ENCODE data around the gene HBZ.
A peak's percentile ranks its signal among the peaks of the same experiment; 100 is the strongest.
"Not testable (repeated sequence)": the region's sequence is repeated elsewhere in the genome, so short reads cannot be mapped to it uniquely, and the experiment has no call there.

HBZ gene

DNA sequence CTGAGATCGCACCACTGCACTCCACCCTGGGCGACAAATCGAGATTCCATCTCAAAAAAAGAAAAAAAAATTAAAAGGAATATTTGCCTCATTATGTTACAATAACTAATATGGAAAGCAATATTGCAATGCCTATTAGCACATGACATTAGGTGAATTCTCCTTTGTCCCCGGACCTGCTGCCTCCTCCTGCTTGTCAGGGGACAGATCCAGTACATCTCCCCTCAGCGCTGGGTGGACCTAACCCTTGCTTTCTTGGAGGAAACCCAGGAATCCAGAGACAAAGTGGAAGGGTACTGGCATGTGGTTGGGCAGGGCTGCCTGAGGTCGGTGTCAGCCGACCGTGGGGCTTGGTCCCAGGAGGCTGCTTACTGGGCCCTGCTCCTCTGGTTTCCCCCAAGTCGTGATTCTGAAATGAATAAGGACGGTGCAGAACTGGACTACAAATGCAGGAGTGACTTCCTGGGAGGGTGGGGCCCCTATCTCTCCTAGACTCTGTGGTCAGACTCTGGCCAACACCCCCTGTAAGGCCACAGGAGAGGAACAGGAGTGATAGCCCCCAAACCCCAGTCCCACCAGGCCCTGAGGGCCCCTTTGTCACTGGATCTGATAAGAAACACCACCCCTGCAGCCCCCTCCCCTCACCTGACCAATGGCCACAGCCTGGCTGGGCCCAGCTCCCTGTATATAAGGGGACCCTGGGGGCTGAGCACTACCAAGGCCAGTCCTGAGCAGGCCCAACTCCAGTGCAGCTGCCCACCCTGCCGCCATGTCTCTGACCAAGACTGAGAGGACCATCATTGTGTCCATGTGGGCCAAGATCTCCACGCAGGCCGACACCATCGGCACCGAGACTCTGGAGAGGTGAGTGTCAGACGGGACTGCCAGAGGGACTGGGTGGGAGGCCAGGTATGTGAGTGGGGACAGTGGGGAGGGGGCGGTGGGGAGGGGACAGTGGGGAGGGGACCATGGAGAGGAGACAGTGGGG lies at the start of gene HBZ:
Gene HBZ (plus strand): TSS at position 504 of the 988 bp plus-strand sequence. CDS start 266 bp downstream, at position 770.
- DNase-seq (ENCODE audit: low read depth in 2 of 2), result no peak

DNA sequence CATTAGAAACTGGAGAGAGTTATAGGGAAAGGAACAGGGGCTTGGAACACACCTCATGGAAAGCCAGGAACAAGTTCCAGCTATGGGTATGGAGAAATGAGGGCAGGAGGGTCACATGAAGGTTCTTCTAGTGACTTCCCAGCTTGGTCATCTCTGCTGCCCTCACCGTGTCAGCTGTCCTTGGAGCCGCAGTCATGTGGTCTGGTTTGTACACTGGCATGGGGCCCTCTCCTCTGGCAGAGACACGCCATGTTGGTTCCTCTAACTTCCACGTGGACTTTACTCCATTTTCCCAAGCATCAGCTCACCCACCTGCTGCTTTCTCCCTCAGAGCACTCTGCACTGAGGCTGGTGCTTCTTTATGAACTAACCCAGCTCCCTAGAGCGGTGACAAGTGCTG lies 48.1 kb upstream of the HBZ start:
- DNase-seq (ENCODE audit: low read depth in 2 of 2), result no peak

DNA sequence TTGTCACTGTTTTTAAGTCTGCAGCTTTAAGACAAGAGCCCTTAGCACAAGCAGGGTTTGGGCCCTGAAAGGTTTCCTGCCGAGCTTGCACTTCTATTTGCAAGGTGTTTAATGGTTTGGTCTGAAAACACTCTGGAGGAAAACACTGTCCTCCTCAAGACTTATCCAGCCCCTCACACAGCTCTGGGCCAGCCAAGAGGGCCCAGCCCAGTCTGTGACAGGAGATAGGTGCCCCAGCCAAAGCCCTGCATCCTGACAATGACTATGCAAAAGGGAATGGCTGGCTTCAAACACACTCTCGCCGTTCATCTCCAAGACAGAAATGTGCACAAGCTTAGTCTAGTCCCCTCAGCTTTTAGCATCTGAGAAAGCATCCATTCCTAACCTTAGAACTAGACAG lies 47.5 kb upstream of the HBZ start:
- DNase-seq (ENCODE audit: low read depth in 2 of 2), result no peak

DNA sequence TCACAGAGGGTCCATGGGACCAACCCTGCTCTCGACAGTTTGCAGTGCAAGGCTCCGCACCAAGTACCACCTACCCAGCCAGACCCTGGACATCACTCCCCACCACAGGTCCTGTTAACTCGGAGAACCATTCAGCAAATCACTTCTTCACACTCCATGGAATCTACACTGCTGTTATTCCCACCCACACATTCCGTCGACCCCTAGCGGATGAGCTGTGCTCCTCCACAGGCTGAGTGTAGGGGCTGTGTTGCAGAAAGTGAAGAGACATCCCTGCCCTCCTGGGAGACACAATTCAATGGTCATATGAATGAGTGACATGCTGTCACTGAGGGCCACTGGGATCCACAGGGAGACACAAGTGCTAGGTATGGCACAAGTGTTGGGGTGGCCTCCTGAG lies 46.9 kb upstream of the HBZ start:
- DNase-seq (ENCODE audit: low read depth in 2 of 2), result no peak

DNA sequence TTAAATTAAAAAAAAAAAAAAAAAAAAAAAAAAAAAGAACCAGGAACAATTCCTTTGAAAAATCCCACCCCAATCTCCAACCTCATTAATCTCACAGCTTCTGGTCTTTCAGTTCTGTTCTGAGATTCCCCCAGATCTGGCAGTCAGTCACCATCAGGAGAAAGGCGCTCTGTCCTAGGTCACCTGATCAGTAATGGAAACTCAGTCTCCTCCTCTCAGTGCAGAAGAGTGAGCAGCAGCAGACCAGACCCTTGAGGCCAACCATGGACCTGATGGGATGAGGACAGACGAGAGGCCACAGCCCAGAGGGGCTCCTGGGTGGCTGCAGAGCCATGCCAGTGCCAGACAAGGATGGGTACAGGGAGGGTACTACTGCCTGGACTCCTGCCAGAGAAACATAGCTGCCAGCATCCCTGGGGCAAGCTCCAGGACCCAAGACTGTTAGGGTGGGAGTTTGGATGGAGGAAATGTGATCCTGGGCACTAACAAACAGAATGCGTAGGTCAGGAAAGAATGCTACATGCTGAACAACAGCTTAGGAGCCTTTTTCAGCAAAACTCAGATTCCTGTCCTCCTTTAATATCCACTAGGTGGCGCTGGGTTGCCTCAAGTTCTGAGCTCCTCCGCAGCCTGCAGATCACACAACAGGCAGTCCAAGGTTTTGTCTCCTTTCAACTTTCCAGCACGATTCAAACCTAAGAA lies 45.7 kb upstream of the HBZ start:
- peak; percentile 27 to 39 for DNase-seq (ENCODE audit: low read depth in 2 of 2)

DNA sequence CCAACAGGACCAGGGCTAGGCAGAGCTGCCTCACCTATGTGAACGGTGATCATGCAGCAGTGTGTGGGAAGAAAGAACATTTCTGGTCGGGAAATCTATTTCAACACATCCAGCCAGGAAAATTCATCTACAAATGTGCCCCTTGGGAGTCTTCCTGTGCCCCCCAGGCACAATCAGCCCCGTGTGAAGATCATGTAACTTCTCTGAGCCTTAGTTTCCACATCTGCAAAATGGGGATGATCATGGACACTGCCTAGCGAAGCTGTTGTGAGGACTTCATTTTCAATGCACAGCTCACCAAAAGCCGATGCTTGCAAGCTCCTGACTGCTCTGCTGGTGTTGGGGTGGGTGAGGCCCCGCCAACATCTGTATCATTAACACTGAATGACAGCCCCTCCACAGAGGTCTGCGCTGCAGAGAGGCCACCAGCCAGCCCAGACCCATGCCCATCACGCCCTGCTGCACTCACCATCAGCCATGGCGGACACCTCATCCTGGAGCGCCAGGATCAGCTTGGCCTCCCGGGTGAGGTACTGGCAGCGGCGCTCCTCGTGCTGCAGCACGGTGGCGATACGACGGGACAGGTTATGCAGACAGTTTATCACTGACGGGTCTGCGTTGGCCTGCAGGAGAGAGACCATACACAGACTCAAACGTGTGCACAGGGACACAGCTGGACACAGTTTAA lies 40.1 kb upstream of the HBZ start:
- no peak for DNase-seq (ENCODE audit: low read depth in 2 of 2)

DNA sequence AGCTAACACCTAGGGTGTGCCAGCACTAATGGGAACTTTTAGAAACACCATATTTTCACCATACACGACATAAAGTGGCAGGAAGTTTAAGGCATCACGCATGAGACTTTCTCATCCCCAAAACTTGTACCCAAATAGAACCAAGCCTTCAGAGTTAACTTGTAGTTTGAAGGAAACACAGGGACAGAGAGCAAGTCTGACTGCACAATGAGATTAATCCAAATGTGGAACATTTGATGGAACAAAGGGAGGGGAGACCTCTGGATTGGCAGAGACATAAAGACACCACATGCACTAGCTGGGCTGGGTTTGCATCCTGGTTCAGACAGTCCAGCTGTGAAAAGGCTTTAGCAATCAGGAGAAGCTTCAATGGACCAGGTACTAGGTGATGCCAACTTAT lies 38.1 kb upstream of the HBZ start:
- no peak for DNase-seq (ENCODE audit: low read depth in 2 of 2)

DNA sequence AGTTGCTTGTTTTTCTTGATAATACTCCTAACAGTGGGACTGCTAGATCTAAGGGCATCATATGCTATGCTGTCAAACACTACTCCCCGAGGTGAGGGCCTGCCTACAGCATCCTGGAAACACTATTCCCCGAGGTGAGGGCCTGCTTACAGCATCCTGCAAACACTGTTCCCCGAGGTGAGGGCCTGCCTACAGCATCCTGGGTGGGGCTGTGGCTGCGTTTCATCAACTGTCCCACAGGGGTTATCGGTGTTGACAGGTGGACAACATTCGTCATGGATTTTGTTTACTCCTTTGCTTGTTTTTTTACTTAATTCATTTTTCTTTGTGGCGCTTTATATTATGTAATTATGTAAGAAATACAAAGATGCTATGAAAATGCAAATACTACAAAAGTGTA lies 36.4 kb upstream of the HBZ start:
- no peak for DNase-seq (ENCODE audit: low read depth in 2 of 2)

DNA sequence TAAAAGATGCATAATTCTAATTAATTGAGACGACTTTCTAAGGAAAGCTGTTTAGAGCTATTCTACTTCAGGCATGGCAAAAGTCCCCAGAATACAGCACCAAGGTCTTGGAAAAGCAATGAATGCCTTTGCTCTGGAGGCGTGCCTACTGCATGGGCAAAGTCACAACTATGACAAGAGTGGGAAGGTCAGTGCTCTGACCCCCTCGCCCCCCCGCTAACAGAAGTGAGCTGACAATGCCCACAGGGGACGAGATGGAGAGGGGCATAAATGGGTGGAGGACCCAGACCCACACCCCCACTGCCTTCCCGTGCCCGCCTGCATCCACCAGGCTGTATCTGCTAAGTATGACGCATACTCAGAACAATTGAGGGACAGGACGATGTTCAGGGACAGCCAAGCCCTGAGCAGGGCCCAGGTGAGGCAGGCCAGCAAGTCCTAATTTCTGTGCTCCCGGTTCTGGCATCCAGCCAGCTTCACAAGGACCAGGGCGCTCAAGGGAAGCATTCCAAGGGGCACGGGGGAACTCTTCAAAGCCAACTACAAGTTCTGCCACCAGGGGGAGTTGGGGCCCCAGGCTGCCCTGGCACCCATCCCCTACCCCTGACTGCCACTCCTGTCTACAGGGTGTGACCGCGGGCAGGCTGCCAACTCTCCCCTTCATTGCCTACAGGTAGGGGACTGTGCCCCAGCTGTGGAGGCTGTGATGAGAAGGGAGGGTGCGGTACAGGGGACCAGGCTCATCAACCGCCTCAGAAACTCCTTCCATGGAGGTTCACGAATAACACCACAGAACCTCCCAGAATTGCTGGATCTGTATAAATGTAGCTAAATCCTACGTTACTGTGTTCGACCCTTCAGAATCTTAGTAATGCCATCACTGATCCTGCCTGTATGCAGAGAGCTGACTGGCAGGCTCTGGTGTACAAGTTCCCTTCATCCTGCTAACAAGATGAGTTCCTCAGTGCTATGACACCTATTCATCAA lies 34.8 kb upstream of the HBZ start:
- DNase-seq (ENCODE audit: low read depth in 2 of 2), result peak; percentile 27 to 42

DNA sequence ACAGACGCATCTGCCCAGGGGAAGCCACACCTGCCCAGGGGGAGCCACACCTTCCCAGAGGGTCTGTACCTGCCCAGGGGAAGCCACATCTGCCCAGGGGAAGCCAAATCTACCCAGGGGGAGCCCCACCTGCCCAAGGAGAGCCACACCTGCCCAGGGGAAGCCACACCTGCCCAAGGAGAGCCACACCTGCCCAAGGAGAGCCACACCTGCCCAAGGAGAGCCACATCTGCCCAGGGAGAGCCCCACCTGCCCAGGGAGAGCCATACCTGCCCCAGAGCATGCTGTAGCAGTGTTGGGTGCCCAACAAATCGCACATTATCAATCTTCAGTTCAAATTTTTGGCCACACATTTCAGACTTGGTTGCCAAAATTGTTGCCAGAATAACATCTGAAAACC lies 33.6 kb upstream of the HBZ start:
- DNase-seq (ENCODE audit: low read depth in 2 of 2), result no peak

DNA sequence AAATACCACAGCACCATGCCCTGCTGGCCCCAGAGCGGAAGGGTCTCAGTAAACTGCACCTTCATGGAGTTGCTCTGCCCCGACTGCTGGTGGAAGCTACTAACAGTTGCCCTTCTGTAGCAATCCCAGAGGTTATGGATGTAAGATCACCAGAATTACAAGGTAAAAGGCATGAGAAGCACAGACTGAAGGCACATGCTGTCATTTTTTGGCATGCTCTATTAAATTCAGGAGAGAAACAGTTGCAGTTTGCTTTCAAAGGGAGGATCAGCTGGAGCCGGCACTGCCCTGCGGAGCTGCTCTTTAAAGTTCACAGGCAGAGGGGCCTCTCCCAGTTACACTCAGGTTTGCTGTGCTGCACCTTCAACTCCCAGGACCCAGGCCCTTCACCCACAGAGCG lies 33.1 kb upstream of the HBZ start:
- DNase-seq (ENCODE audit: low read depth in 2 of 2), result no peak

DNA sequence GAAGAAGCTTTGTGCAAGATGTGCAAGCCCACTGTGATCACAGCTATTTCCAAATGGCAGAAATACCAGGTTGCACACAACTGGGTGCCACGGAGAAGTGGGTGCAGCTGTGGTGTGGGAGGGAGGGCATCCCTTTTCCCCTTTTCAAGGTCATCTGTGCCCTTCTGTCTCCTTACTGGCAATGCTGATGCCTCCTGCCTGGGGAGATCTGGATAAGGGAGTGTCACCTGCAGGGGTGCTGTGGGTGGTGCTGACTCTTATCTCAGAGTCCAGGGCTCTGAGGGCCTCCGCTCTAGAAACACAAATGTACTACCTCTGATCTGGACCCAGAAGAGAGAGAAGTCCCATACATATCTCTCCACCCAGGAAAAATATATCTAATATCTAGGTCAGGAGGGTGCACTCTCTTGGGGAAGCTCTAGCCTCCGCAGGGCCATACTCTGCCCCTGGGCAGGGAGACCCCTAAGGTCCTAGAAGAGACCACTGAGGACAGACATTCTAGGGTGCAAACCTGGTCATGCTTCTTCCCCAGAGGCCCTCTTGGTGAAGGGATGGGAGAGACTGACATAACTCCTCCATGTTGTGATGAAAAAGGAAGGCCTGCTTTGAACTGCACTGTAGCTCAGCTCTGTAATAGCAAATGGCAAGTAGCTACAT lies 32.5 kb upstream of the HBZ start:
- DNase-seq (ENCODE audit: low read depth in 2 of 2), result no peak

DNA sequence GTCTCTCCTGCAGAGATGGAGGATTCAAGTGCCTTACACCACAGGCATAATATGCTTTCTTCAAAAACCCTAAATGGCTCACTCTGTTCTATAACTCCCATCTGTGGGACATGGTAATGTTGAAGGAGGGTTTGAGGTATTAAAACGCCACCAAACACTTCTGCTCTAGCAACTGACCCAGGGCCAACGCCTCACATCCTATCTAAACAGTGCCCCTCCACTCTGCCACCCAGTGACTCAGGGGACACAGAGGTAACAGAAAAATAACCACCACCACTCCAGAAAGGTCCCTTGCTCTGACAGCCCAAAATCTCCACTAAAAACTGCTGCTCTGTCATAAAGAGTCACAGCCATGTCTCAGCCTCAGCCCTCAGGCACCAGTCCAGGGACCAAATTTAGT lies 31.7 kb upstream of the HBZ start:
- DNase-seq (ENCODE audit: low read depth in 2 of 2), result no peak

DNA sequence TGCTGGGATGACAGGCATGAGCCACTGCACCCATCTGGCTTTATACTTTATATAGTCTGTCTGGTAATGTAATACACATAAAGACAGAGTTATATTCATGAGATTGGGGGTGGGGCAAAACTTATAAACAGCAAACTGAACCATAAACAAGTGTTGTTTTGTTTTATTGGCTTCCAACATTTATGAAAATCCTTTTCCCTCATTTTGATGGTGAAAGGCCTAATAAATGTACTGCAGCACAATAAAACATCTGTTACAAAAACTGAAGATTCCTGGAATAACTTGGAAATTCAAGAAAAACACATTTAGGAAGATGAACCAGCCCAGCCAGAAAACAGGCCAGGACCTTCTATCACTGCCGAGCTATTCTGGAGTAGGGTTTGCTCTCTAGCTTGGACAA lies 30.1 kb upstream of the HBZ start:
- no peak for DNase-seq (ENCODE audit: low read depth in 2 of 2)

DNA sequence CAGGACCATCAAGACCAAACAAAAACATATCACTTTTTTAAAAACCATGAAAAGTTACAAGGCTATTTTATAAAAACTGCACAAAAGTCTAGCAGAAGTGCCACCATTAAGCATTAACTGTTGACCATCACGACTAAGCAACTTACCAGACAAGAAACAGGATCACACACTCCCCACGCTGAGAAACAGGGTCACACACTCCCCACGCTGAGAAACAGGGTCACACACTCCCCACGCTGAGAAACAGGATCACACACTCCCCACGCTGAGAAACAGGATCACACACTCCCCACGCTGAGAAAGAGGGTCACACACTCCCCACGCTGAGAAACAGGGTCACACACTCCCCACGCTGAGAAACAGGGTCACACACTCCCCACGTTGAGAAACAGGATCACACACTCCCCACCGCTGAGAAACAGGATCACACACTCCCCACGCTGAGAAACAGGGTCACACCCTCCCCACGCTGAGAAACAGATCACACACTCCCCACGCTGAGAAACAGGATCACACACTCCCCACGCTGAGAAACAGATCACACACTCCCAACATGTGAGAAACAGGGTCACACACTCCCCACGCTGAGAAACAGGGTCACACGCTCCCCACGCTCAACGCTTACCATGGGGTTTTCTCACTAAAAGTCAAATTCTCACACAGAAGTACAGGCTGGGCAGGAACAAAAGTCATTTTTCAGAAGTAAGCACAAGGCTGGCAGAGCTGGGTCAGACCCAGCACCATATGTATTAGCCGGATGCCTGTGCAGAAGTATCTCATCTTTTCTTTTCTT lies 28.7 kb upstream of the HBZ start:
- DNase-seq (ENCODE audit: low read depth in 2 of 2), result not testable (repeated sequence)

DNA sequence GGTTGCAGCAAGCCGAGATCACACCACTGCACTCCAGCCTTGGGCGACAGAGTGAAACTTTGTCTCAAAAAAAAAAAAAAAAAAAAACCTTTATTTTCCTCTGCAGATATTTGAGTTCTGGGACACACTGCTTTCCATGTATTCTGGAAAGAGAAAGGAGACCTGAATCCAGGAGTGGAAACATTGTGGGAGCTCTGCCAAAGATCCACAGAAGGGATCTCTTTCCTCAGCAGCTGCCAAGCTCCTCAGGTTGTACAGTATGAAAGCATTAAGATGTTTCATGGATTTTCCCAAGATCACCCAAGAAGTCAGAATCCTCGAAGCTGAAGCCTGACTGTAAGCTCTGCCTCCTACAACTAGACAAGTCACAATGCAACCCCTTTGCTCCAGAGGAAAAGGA lies 27.4 kb upstream of the HBZ start:
- DNase-seq (ENCODE audit: low read depth in 2 of 2), result no peak

DNA sequence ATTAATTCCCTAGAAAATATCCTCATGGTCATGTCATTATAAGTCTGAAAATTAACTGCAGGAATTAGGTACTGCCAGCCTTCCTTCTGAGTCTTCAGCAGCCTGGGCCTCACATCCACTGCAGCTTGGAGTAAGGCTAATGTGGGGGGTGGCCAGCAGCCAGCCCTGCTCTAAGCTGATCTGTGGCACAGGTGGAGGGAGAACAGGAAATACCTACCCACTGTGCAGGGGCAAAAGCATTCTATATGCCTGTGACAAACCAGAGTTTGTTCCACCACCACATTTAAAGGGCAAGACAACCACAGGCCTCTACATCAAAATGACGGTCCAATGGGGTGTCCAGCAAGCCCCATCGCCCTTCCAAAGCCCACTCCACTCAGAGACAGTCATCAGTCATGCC lies 23.4 kb upstream of the HBZ start:
- no peak for DNase-seq (ENCODE audit: low read depth in 2 of 2)

DNA sequence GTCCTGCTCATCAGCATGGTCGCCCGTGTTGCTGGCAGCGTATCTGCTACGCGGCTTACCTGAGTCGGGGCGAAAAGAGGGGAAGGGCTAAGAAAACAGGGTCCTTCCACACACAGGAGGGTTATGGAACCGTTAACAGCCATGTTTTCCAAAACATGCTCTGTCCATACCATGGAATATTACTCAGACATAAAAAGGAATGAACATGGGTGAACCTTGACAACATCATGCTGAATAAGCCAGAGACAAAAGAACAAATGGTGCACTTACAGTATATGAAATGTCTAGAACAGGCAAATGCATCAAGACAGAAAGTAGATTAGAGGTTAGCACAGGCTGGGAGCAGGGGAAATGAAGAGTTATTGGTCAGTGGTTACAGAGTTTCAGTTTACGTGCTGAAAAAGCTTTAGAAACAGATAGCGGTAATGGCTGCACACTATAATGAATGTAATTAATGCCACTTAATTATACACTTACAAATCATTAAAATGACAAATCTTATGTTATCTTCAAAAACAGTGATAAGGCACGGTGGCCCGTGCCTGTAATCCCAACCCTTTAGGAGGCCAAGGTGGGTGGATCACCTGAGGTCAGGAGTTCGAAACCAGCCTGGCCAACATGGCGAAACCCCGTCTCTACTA lies 21.8 kb upstream of the HBZ start:
- no peak for DNase-seq (ENCODE audit: low read depth in 2 of 2)

DNA sequence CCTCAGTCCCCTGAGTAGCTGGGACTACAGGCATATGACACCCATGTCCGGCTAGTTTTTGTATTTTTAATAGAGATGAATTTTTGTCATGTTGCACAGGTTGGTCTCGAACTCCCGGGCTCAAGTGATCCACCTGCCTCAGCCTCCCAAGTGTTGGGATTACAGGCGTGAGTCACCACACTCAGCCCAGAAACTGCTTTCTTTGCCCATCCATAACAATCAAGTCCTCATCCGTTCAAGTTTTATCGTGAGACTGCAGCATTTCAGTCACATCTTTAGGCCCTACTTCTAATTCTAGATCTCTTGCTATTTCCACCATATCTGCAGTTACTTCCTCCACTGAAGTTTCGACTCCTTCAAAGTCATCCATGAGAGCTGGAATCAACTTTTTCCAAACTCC lies 20.3 kb upstream of the HBZ start:
- no peak for DNase-seq (ENCODE audit: low read depth in 2 of 2)
